Stimulated activated CD4-positive, alpha-beta T cell treated with anti-CD3 and anti-CD28 coated beads, Interleukin-15, amount 100 ng/mL, for 24 hours (primary cell): Measurements from ENCODE around the gene CEP250.
"Not testable (repeated sequence)": the region's sequence is repeated elsewhere in the genome, so short reads cannot be mapped to it uniquely, and the experiment has no call there.

Source experiments
- DNase-seq: peaks from one replicate; pipeline ENCODE4 v3.0.0-alpha.2; 2020

Gene CEP250

DNA sequence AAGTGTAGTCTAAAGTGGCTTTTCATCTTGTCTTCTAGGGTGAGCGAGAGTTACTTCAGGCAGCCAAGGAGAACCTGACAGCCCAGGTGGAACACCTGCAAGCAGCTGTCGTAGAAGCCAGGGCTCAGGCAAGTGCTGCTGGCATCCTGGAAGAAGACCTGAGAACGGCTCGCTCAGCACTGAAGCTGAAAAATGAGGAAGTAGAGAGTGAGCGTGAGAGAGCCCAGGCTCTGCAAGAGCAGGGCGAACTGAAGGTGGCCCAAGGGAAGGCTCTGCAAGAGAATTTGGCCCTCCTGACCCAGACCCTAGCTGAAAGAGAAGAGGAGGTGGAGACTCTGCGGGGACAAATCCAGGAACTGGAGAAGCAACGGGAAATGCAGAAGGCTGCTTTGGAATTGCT is 47.0 kb downstream of the CEP250 start:
- DNase-seq = no peak

GRCh38 chr20:35503281-35503680 is 47.9 kb downstream of the CEP250 start:
- no peak for DNase-seq

- no peak for DNase-seq
Measured at GRCh38 chr20:35503841-35504561, 48.6 kb downstream of the CEP250 start.

- DNase-seq = no peak
Measured at GRCh38 chr20:35504751-35505150, 49.4 kb downstream of the CEP250 start.

DNA sequence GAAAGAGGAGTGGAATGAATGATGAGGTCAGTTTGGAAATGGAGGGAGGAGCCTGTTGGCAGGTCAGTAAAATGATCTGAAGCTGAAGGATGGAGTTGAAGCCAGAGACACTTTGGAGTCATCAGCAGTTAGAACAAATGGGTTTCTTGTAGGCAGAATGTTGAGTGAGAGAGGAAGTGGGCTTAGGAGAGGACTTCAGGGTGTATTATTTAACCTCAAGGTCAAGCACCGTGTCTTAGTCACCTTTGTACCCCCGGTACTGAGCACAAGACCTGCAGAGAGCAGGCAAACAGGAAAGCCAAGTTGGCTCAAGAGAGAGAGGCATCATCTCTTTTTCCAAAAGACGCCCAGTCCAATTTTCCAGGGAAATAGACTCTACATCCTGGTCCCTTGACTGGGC is 50.8 kb downstream of the CEP250 start:
- no peak for DNase-seq

- DNase-seq = no peak
Measured at GRCh38 chr20:35506872-35507638, 51.7 kb downstream of the CEP250 start.

GRCh38 chr20:35508493-35509218 is 53.3 kb downstream of the CEP250 start:
- DNase-seq = no peak

DNA sequence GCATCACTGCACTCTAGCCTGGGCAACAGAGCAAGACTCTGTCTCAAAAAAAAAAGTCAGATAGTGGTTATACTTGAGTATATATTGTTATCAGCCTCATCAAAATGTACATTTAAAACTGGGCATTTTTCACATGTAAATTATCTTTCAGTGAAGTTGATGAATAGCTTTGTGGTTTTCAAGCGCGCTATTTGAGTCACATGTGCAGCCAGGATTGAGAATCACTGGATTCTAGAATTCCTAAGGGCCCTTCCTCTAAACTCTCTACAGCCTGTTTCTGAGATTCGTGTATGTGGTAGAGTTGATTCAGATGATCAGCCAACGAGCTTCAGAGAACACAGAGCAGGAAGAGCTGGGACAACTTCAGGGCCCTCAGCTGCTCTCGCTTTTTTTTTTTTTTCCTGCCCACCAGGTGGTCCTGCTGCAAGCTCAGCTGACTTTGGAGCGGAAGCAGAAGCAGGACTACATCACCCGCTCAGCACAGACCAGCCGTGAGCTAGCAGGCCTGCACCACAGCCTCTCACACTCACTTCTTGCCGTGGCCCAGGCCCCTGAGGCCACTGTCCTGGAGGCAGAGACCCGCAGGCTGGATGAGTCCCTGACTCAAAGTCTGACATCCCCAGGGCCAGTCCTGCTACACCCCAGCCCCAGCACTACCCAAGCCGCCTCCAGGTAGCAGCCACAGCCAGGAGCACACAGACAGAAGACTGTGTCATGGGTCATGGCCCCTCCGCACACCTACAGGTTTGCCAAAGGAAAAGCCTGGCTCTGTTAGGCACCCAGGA is 55.7 kb downstream of the CEP250 start:
- no peak for DNase-seq

- DNase-seq = no peak
Measured at GRCh38 chr20:35511814-35512420, 56.5 kb downstream of the CEP250 start.

- no peak for DNase-seq
Measured at GRCh38 chr20:35514371-35514932, 59.1 kb downstream of the CEP250 start.

DNA sequence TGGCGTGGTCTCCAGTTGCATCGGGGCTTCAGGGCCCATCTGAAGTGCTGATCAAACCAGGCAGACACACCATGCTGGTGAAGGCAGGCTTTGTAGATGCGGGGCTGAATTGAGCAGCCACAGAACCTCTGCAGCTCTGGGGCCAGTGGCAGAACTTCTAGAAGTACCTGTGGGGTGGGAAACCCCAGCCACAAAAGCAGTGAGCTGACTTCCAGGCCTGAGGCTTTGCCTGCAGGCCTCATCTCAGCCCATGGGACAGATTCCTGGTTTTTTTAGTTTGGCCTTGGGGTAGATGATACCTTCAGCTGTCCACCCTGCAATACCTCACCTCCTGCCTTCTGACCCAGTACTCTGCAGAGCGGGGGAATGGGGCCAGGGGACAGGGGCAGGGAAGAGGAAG is 59.9 kb downstream of the CEP250 start:
- DNase-seq = no peak

DNA sequence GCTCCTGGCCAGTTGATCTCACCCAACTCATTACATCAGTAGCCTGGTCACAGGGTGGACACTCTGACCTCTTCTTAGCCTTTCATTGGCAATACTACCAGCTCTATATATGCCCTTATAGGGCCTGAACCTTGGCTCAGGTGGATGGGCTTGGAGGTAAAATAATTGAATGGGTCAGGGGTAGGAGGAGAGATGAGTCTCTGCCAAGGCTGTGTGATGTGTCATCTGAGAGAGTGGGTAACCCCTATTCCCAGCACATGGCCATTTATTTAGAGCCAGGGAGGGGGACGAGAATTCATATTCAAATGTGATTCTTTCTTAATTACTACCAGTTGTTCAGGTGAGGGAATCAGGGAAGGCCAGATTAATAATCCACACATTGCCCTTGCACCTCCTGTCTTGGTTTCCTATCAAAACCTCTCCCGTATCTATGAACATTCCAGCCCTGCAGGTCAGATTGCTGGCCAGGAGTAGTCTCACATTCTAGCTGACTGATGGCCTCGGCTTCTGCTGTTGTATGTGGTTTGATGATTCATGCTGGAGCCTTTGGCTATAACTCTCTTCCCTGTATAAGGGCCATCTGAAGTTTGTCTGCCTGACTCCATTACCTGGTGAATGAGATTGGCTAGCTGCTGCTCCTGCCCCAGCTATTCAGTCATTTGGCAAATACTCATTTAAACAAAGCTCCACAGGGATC is 60.7 kb downstream of the CEP250 start:
- DNase-seq = no peak

DNA sequence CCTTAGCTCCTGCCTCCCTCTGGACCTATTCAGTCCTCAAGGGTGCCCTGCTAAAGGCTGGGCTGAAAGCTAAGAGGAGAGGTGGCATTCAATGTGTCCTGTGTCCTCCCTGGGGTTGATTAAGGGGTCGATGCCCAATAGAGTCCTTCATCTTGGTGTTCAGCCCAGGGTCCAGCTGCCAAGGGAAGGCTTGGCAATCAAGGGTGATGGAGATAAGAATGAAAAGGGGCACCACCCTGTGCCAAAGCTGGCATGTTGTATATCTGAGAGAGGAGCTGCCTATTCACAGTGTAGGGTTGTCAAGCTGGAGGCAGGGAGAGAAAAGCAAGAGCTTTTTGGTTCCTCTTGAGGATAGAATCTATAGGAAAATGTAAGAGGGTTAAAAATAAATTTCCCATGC is 61.7 kb downstream of the CEP250 start:
- DNase-seq = no peak

DNA sequence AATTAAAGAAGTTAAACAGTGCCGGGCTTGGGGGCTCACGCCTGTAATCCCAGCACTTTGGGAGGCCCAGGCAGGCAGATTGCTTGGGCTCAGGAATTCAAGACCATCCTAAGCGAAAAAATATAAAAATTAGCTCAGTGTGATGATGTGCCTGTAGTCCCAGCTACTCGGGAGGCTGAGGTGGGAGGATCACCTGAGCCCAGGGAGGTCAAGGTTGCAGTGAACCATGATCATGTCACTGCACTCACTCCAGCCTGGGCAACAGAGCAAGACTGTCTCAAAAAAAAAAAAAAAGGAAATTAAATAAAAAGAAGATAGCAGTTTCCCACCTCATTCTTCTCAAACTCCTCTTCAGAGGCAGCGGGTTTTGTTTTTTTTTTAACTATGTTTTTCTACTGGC is 62.4 kb downstream of the CEP250 start:
- not testable (repeated sequence) for DNase-seq

GRCh38 chr20:35518955-35519354 is 63.6 kb downstream of the CEP250 start:
- no peak for DNase-seq

DNA sequence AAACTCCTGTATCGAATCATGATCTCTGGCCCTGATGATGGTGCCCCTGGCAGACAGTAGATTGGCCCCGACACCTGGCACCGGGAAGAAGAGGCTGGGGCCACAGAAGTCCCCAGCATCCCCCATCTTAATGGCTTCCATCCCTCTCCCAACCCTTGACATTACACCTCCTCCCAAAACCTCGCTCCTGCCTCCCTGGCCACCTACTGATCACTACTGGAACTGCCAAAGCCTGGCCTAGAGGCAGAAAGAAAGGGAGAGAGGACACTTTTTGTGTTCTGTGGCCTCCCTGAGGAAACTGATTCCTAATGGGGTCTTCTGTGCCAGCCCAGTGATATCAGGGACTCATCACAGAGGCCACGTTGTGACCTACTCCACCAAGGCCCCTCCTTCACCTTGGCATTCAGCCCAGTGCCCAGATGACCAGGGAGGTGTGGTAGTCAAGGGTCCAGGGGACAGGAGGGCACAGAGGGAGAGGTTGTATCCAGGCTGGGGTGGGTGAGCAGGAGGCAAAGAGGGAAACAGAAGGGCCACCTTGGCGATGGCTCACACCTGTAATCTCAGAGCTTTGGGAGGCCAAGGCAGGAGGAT is 68.0 kb downstream of the CEP250 start:
- DNase-seq = peak; percentile 46

DNA sequence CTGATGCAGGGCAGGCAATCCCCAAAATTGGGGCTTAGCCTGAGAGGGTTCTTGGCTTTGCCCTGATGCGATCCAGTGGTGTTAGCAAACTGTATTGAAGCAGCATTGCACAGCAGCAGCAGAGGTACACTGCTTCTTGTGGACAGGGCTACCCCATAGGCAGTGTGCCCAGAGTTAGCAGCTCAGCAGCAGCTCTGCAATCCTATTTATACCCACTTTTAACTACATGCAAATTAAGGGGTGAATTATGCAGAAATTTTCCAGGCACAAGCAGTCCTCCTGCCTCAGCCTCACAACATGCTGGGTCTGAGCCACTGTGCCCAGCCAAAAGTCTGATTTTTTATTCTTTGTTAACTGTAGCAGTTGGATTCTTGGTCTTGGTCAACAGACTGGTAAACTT is 70.2 kb downstream of the CEP250 start:
- DNase-seq = no peak

- no peak for DNase-seq
Measured at GRCh38 chr20:35527122-35527769, 71.8 kb downstream of the CEP250 start.

- DNase-seq = no peak
Measured at GRCh38 chr20:35529552-35529951, 74.2 kb downstream of the CEP250 start, which contains the start of gene C20orf173. C20orf173 (minus strand) TSS chr20:35529652; CDS start chr20:35529373, 279 bp downstream.

GRCh38 chr20:35539756-35540212 is 84.4 kb downstream of the CEP250 start:
- DNase-seq = peak; percentile 28
